H1 (cell line): ENCODE data around the gene ZNF92. TPM values are rescaled to one million over a fixed set of nuclear protein-coding genes. Genes with fewer than 3 reads are reported as not detected.

Experiments
- ASH2L ChIP-seq: fragments of 200-600, 300-600 bp; sonication (generic); IDR thresholded peaks from one replicate; pipeline ENCODE4 v1.7.1; 2017; ENCODE audit warnings: low read length
- BACH1 ChIP-seq: IDR thresholded peaks from 2 replicates; pipeline ENCODE4 v1.6.1; 2012; ENCODE audit warnings: low read length, improper control_type of control experiment
- CEBPB ChIP-seq: IDR thresholded peaks from 2 replicates; pipeline ENCODE4 v1.6.1; 2012; ENCODE audit warnings: low read depth, low read length
- CHD1 ChIP-seq: IDR thresholded peaks from 2 replicates; pipeline ENCODE4 v1.6.1; 2012; ENCODE audit warnings: low read depth, low read length, improper control_type of control experiment
- FOSL1 ChIP-seq: IDR thresholded peaks from 2 replicates; pipeline ENCODE4 v1.6.1; 2011; ENCODE audit warnings: mild to moderate bottlenecking, low read depth, low read length, moderate library complexity; ENCODE audit not compliant: insufficient read depth
- HDAC6 ChIP-seq: IDR thresholded peaks from one replicate; pipeline ENCODE4 v1.7.1; 2012; ENCODE audit warnings: low read depth, mild to moderate bottlenecking, inconsistent platforms, low read length, moderate library complexity
- JUN ChIP-seq: IDR thresholded peaks from 2 replicates; pipeline ENCODE4 v1.6.1; 2011; ENCODE audit warnings: low read depth, mild to moderate bottlenecking, improper control_type of control experiment, low read length
- RXRA ChIP-seq: IDR thresholded peaks from 2 replicates; pipeline ENCODE4 v1.6.1; 2011; ENCODE audit warnings: low read depth, mild to moderate bottlenecking, low read length, moderate library complexity; ENCODE audit not compliant: insufficient read depth
- SIN3A ChIP-seq, 2 experiments: IDR thresholded peaks in 1 of 2; conservative IDR thresholded peaks in 1 of 2; 2 replicates each; pipeline ENCODE4 v1.6.1; 2011 to 2012; ENCODE audit warnings: low read length in 2 of 2, improper control_type of control experiment in 1 of 2, low read depth in 1 of 2, mild to moderate bottlenecking in 1 of 2
- SP1 ChIP-seq: IDR thresholded peaks from 2 replicates; pipeline ENCODE4 v1.6.1; 2011; ENCODE audit warnings: low read depth, low read length
- SRF ChIP-seq: IDR thresholded peaks from 2 replicates; pipeline ENCODE4 v1.6.1; 2011; ENCODE audit warnings: mild to moderate bottlenecking, low read depth, low read length, moderate library complexity
- polyA plus RNA-seq, 7 experiments: library from polyadenylated mRNA; depleted of rRNA in 3 of 7; stranded (reverse) in 5 of 7; unstranded in 2 of 7; fragments of >200 nt in 5 of 7; fragments of 200-250 nt in 2 of 7; gene quantifications; 1 replicate in 5 of 7; 2 replicates in 1 of 7; 4 replicates in 1 of 7; pipeline versions ENCODE4 v1.2.1 to v1.2.3, GENCODE V29; 2011 to 2013; ENCODE audit warnings: missing spikeins in 2 of 7, mixed read lengths in 2 of 7
- total RNA-seq: library from RNA; stranded (reverse); fragmentation: NEBNext Ultra II Directional; extraction: Animal tissue kit (Norgen Biotek cat#: 25700); gene quantifications from 2 replicates; pipeline ENCODE4 v1.2.1, GENCODE V29; 2021

Gene ZNF92
- total and polyA plus RNA-seq, 2 of the 8 experiments (the other 6 are each of a cell fraction or from before 2014, with no cell fraction given) = 2.8 to 39.8 TPM

DNA sequence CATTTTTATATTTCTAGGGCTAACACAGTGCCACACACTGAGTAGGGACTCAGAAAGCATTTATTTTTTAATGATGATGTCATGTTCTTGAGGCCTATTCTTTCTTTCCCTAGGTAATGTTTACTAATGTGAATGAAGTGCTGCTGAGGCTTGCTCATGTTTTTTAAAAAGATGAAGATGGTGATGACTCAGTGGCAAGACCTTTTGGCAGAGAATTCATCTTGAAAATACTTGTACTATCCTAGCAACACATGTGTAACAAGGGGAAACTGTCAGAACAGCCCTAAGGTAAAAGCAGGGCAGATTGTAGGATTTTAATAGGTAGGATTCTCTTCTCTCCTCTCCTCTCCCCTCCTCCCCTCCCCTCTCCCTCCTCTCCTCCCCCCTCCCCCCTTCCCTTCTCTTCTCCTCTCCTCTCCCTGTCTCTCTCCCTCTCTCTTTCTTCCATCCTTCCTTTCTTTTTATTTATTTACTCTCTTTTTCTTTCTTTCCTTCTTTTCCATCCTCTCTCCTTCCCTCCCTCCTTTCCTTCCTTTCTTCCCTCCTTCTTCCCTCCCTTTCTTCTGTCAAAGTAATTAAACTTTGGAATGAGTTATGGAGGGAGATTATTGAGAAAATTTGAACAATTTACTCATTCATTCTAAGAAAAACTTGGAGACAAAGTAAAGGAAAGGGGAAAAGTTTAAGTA lies 75.3 kb downstream of the ZNF92 start (continued):
- TF ChIP-seq BACH1 (no peak), SIN3A (conservative IDR thresholded peaks at IDR 0.05 in 1 of 2, IDR thresholded peaks at IDR 0.05 in 1 of 2; ENCODE audit: low read depth in 1 of 2, low read length in 2 of 2) (no peak), JUN (no peak), RXRA (no peak), SP1 (no peak), SRF (no peak), FOSL1 (no peak), CEBPB (no peak), ASH2L (no peak), HDAC6 (no peak), CHD1 (no peak)
